OCI-LY7 (cell line): ENCODE results near the gene GARIN5B. TPM values are rescaled to one million over a fixed set of nuclear protein-coding genes. Genes with fewer than 3 reads are reported as not detected.

Source experiments
- BruUV-seq: library from RNA; stranded (reverse); fragments of 400-500 nt; replicated peaks from 2 replicates; lab custom pipeline; 2021; lab: Mats Ljungman, UMichigan
- CTCF ChIA-PET: fragments of 300-600 bp; sonication (Branson Sonifier 250); formaldehyde crosslinking; loops from one replicate; lab custom pipeline; 2022; ENCODE audit warnings: antibody characterized with exemption; ENCODE audit not compliant: unreplicated experiment; lab: Charles Lee
- POLR2A ChIA-PET: fragments of 300-600 bp; sonication (Branson Sonifier 250); formaldehyde crosslinking; loops from one replicate; lab custom pipeline; 2022; ENCODE audit warnings: antibody characterized with exemption; lab: Charles Lee
- DNase-seq: peaks from one replicate; pipeline ENCODE4 v3.0.0-alpha.2; 2015; ENCODE audit warnings: low spot score
- H2AFZ ChIP-seq: fragments of 200-600 bp; sonication (generic), shearing (Covaris generic); 2 replicates; pipeline ENCODE4 v1.6.1; 2014; ENCODE audit warnings: mild to moderate bottlenecking, antibody characterized with exemption, low read length, moderate library complexity
- H3K27ac ChIP-seq: fragments of 200-600 bp; sonication (generic); 2 replicates; pipeline ENCODE4 v1.5.1; 2014; ENCODE audit warnings: mixed run types, low read depth, mild to moderate bottlenecking, moderate library complexity, low read length, inconsistent platforms; ENCODE audit not compliant: poor library complexity, severe bottlenecking
- H3K36me3 ChIP-seq: fragments of 200-600 bp; sonication (generic); 2 replicates; pipeline ENCODE4 v1.6.1; 2014; ENCODE audit warnings: mild to moderate bottlenecking, antibody characterized with exemption, low read length, moderate library complexity, mixed read lengths; ENCODE audit not compliant: insufficient read depth
- H3K4me1 ChIP-seq: fragments of 200-600 bp; sonication (generic); 2 replicates; pipeline ENCODE4 v1.5.1; 2014; ENCODE audit warnings: mild to moderate bottlenecking, low read length; ENCODE audit not compliant: insufficient read depth, poor library complexity, severe bottlenecking
- H3K4me2 ChIP-seq: fragments of 200-600 bp; sonication (generic); 2 replicates; pipeline ENCODE4 v1.6.1; 2014; ENCODE audit warnings: mild to moderate bottlenecking, low read length
- H3K4me3 ChIP-seq: fragments of 200-600 bp; sonication (generic); 2 replicates; pipeline ENCODE4 v1.5.1; 2014; ENCODE audit warnings: mild to moderate bottlenecking, low read depth, low read length; ENCODE audit not compliant: poor library complexity, severe bottlenecking
- H3K79me2 ChIP-seq: fragments of 200-600 bp; sonication (generic); 2 replicates; pipeline ENCODE4 v1.6.1; 2016; ENCODE audit warnings: low read depth, mild to moderate bottlenecking, low read length, moderate library complexity, mixed read lengths; ENCODE audit not compliant: insufficient read depth
- H3K9me2 ChIP-seq: fragments of 200-600 bp; sonication (generic); 2 replicates; pipeline ENCODE4 v1.6.1; 2016; ENCODE audit warnings: mild to moderate bottlenecking, low read length, mixed read lengths; ENCODE audit not compliant: insufficient read depth
- H3K9me3 ChIP-seq: fragments of 200-600 bp; sonication (generic); 2 replicates; pipeline ENCODE4 v1.6.1; 2014; ENCODE audit warnings: mild to moderate bottlenecking, mixed run types, low read length, mixed read lengths
- H4K20me1 ChIP-seq: fragments of 200-600 bp; sonication (generic); 2 replicates; pipeline ENCODE4 v1.6.1; 2014; ENCODE audit warnings: mild to moderate bottlenecking, antibody characterized with exemption, low read length, moderate library complexity, mixed read lengths; ENCODE audit not compliant: insufficient read depth
- EZH2phosphoT487 ChIP-seq: fragments of 200-600 bp; sonication (generic); IDR thresholded peaks from 2 replicates; pipeline ENCODE4 v1.6.1; 2018; ENCODE audit warnings: low read depth, borderline replicate concordance, mild to moderate bottlenecking, mixed run types, antibody characterized with exemption, low read length, moderate library complexity, mixed read lengths
- intact Hi-C: fragments of 100-400 bp; cut with micrococcal nuclease; formaldehyde crosslinking; loops from one replicate; pipeline ENCODE4 v1.10.0; 2022; ENCODE audit not compliant: unreplicated experiment
- total RNA-seq, 2 experiments: library from RNA; depleted of rRNA in 1 of 2; stranded (reverse); fragments of >200 nt in 1 of 2; shearing (Covaris generic) in 1 of 2; gene quantifications; 2 replicates each; pipeline ENCODE4 v1.2.3, GENCODE V29; 2014 to 2022
- TF ChIP-seq, protein P1 (sequence below): fragments of 200-600 bp; sonication (generic); conservative IDR thresholded peaks from 2 replicates; pipeline ENCODE4 v1.5.1; 2014; ENCODE audit warnings: mild to moderate bottlenecking, antibody characterized with exemption, low read length, moderate library complexity, mixed read lengths

The GARIN5B gene
- total RNA-seq, 2 experiments from 2014 or later = not detected

DNA sequence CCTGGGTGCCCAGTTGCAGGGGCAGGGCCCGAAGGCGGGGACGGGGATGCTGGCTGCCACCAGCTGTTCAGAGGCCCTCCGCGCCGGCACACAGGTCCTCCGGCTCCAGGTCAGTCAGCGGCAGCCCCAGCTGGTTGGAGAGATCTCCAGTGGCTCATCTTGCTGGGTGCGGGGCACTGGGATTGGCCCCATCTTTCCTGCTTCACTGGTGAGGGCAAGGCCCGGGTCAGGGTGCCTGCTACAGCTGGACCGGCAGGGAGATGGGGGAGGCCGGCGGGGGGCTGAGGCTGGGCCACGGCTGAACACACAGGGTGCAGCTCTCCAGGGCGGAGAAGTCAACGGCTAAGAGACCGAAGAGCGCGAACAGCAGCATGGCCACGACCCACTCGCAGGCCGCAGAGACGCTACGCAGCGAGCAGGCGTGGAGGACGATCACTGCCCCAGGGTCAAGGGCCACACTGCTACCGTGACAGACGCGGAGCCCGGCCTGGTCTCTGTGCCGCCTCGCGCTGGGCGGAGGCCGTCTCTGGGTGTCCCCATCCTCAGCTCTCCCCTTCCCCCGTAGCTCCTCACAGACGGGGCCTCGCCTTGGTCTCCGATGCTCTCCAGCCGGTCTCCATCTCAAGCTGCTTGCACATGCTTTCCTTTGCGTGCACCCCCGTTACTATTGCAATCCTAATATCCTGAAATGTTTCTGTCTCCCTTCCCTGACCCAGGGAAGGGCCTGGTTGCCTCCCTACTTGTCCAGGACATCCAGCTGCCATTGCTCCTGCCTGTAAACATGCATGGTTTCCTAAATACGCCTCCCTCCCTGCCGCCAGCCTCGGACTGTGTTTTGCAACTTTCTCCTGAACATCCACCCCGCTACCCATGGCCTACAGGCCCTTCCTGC, 50.2 kb downstream of the GARIN5B start:
- Histone ChIP-seq H3K9me2 (no peaks in the 10 kb centered on the region), H2AFZ (no peak overlapping the region), H3K4me3 (no peak overlapping the region), H3K4me2 (no peak overlapping the region), H3K27ac (no peak overlapping the region), H3K36me3 (peaks cover 11% of the 10 kb centered on the region), H4K20me1 (no peaks in the 10 kb centered on the region), H3K4me1 (peaks cover 35% of the 10 kb centered on the region), H3K9me3 (no peaks in the 10 kb centered on the region), H3K79me2 (no peaks in the 10 kb centered on the region)
- no peak for TF ChIP-seq EZH2phosphoT487
- TF ChIP-seq, protein P1, sequence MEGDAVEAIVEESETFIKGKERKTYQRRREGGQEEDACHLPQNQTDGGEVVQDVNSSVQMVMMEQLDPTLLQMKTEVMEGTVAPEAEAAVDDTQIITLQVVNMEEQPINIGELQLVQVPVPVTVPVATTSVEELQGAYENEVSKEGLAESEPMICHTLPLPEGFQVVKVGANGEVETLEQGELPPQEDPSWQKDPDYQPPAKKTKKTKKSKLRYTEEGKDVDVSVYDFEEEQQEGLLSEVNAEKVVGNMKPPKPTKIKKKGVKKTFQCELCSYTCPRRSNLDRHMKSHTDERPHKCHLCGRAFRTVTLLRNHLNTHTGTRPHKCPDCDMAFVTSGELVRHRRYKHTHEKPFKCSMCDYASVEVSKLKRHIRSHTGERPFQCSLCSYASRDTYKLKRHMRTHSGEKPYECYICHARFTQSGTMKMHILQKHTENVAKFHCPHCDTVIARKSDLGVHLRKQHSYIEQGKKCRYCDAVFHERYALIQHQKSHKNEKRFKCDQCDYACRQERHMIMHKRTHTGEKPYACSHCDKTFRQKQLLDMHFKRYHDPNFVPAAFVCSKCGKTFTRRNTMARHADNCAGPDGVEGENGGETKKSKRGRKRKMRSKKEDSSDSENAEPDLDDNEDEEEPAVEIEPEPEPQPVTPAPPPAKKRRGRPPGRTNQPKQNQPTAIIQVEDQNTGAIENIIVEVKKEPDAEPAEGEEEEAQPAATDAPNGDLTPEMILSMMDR = no peak
- BruUV-seq = no TSS peak
- DNase-seq = no peak
- ChIA-PET CTCF (no interaction called here), POLR2A (interaction anchor here (0.7 kb wide), 2 partner anchors 34 to 143 kb away, joined by 3 to 6 read pairs; no protein-coding TSS in a partner anchor)
- intact Hi-C loops = no loop called here

DNA sequence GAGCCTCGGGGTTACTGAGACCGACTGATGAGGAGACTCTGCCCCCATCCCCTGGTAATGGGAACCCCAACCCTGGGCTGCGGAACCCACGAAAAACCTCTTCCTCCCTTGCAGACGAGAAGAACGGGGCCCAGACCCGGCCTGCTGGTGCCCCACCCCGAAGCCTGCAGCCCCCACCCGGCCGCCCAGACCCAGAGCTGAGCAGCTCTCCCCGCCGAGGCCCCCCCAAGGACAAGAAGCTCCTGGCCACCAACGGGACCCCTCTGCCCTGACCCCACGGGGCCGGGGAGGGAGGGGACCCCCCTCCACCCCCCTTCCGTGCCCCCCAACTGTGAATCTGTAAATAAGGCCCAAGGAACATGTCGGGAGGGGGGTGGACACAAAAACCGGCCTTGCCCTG, 51.3 kb downstream of the GARIN5B start:
- intact Hi-C loops = loop anchor here (2.0 kb wide), 1 partner anchor 27 kb away; the partner anchor contains the start of gene KMT5C
- Histone ChIP-seq H3K4me3 (no peak overlapping the region), H3K36me3 (peaks cover 13% of the 10 kb centered on the region), H3K27ac (no peak overlapping the region), H3K4me2 (no peak overlapping the region), H3K9me2 (no peaks in the 10 kb centered on the region), H3K4me1 (peaks cover 46% of the 10 kb centered on the region), H3K79me2 (no peaks in the 10 kb centered on the region), H4K20me1 (no peaks in the 10 kb centered on the region), H3K9me3 (no peaks in the 10 kb centered on the region), H2AFZ (no peak overlapping the region)
- ChIA-PET CTCF (no interaction called here), POLR2A (no interaction called here)
- BruUV-seq = no TSS peak
- no peak for TF ChIP-seq EZH2phosphoT487
- TF ChIP-seq, protein P1 = no peak
- DNase-seq = no peak
